Amygdala (tissue), 56 donors: ENCODE measurements around the gene DIPK1B.
"Not testable (repeated sequence)": the region's sequence is repeated elsewhere in the genome, so short reads cannot be mapped to it uniquely, and the experiment has no call there.

ENCODE experiments used
- DNase-seq, 56 donors: peaks; one replicate each; lab custom pipeline; 2025; lab: John Stamatoyannopoulos, UW

DIPK1B gene

DNA sequence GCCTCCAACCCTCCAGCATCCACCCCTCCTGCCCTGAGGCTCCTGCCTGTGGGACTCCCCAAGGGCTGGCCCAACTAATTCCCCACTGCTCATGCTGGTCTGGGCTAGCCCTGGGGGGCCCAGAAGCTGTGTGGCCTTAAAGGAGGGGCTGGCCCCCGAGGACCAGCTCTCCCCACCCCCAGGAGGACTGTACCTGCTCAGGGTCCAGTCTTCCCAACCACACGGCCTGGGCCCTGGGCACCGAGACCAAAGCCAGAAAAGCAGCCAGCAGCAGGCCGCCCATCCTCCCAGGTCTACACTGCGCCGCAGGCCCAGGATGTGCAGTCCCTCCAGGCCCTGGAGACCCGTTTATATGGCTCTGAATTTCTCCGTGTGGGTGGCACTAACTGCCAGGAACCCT, 35.8 kb downstream of the DIPK1B start, which contains the start of gene LCN6:
TSS of gene LCN6 (minus strand) at position 325 of the 400 bp plus-strand sequence. CDS start at position 283, 42 bp downstream.
- DNase-seq, result no peak

DNA sequence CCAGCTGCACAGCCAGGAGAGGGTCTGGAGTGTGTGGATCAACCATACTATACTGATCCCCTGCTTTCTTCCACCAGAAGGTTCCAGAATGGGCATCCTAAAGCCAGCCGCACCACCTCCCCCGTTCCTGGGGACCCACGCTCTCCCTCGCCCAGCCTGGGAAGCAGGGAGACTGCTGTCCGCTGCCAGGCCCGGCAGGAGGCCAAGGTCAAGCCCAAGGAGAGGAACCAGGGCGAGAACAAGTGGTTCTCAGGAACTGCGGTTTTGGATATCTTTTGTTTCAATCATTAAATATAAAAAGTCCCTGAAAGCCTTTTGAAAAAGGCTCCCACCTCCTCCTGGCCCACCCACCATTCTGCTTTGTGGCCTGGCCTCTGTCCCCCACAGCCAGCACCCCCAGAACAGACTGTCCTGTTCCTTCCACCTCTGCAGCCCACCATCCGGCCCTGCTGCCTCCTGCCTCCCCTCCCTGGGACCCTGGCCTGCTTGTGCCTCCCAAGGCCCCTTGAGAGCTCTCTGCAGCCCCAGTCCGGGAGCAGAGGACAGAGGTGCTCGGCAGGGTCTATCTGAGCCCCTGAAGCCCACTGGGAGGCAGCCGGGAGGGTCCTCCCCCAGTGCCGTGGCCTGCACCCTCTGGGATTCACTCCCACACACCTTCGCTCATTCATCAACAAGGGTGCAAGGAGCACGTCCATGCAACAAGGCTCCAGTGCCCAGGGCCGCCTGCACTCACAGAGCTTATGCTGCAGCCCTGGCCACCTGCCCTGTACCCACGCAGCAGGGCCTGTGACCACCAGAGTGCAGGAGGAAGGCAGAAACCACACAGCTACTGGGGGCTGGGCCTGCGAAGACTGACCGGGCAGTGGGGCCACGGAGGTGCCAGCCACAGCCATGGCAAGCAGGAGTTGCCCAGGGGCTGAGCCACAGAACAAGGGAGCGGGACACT, 36.6 kb downstream of the DIPK1B start:
- DNase-seq, result peak in 4 of 56 donors; percentile 20 to 35 (median 24)

DNA sequence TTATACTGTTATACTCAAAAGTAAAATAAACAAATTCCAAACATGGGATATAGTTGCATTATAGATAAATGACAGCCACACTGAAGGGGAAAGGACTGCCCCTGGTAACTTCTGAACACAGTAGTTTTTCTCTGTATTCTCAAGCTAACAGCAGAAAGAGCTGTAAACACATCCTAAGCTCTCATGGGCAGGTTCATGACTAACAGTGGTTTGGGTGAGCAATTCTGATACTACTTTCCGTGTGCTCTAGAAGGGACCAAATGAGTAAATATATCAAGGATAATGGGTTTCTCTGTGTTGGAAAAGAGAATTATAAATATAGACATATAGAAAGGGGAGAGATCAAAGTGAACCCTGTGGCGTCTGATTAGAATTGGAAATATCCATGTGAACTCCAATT, 38.2 kb downstream of the DIPK1B start:
- no peak for DNase-seq

DNA sequence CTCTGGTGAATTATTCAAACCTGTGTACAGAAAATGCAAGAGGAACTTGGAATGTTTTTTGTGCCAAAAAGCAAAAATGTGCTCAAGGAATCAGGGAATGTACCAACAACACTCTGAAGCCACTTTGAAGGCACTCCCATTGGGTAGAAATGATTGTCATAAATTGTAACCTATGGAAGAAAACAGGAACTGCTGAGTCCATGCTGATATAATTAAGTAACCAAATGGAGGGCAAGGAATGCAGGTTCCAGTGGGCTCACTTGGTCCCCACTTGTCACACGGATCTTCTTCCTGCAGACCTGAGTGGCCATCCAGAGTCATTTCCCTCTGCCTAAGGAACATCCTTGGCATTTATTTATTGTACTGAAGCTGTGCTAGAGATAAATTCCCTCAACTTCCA, 38.9 kb downstream of the DIPK1B start:
- no peak for DNase-seq

DNA sequence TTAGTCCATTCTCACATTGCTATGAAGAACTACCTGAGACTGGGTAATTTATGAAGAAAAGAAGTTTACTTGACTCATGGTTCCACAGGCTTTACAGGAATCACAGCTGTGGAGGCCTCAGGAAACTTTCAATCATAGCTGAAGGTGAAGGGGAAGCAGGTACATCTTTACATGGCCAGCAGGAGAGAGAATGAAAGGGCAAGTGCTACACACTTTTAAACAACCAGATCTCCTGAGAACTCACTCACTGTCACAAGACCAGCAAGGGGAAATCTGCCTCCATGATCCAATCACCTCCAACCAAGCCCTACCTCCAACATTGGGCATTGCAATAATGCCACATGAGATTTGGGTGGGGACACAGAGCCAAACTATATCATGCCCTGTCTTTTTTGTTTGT, 39.4 kb downstream of the DIPK1B start:
- no peak for DNase-seq

DNA sequence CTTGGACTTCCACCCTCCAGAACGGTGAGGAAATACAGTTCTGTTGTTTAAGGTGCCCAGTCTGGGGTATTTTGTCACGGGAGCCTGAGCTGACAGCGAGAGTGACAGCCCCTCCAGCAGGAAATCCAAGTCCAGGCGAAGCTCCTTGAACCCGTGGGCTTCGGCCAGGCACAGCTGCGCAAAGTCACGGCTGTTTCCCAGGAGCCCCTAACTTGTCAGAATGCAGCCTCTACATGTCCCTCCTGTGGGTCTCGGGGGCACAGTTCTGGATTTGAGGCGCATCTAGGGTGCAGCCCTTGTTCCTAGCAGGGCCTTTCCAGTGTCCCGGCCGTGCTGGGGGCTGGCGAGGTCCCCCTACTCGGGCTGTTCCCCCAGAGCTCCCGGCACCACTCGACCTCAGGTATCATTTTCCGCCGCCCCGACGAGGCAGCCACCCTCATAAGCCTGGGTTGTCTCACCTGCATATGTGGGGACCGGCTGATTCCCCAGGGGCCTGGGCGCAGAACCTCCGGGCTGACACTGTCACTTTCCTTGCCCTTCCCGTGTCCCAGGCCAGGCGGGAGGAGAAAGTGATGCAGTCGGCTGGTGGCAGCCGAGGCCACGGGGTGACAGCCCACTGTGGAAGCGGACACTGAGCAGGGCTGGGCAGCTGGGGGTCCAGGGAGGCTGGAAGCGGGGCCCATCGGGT, 41.1 kb downstream of the DIPK1B start:
- DNase-seq, result no peak

DNA sequence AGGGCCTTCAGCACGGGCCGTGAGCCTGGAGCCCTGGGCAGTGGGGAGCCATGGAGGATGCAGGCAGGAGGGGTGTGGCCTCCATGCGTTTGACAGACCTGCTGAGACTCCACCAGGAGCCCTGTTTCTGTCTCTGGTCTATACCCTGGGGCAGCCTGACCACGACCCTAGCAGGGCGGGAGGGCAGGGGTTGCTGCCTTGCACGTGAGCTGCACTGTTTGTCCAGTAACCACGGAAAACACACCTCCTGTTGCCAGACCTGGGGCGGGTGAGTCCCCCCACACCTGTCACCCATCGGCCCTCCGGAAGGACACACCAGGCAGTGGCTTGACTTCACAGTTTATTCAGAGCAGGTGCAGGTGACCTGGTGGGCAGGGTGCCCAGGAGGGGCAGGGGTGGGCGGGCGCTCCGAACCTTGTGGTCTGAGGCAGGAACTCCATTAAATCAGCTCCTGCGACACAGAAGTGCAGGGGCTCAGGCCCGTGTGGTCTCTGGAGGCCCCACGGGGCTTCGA, 41.7 kb downstream of the DIPK1B start:
- no peak for DNase-seq

DNA sequence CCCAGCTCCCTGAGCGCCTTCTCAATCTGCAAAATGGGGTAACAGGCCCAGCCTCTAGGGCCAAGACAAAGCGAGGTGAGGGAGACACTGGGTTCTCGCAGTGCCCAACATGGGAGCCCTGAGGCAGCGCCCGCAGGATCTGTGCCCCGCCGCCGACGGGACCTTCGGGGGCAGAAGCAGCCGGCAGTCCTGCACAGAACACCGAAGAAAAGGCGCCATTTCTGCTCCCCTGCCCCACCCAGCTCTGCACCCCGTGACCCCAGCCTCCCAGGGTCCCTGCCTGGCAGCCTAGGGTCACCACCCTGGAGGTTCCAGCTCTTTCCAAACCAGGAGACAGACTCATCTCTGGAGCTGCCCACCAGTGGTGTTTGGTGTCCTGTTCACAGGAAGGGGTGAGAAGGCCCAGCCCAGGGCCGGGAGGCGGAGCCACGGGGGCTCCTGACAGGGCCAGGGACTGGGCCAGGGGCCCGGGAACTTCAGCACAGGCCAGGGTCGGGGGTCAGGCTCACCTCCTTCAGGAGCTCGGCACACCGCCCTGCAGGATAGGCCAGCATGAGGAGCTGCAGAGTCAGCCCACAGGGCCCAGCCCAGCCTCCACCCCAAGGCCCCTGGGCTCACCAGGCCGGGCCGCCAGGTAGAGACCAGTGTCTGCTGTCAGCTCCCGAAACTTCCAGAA, 42.4 kb downstream of the DIPK1B start:
- no peak for DNase-seq

DNA sequence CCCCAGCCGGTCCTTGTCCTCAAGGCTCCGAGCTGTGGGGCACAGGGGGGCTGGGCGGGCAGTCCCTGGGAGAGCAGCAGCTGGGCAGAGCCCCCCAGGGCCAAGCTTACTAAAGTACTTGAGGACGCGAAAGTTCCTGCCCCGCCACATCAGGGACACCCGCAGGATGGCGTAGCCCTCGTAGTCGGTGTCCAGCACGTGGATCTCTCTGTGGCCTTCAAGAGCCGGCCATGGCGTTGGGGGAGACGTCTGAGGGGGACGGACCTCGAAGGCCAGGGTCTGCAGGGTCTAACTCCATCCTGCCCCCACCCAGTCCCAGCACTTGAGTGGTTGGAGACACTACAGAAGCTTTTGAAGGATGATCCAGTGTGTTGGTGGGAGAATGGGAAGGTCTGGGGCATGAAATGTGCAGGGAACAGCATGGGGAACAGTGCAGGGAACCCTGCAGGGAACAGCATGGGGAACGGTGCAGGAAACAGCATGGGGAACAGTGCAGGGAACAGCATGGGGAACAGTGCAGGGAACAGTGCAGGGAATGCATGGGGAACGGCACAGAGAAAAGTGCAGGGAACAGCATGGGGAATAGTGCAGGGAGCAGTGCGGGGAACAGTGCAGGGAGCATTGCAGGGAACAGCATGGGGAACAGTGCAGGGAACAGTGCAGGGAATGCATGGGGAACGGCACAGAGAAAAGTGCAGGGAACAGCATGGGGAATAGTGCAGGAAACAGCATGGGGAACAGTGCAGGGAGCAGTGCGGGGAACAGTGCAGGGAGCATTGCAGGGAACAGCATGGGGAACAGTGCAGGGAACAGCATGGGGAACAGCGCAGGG, 43.1 kb downstream of the DIPK1B start:
- DNase-seq, result not testable (repeated sequence)

DNA sequence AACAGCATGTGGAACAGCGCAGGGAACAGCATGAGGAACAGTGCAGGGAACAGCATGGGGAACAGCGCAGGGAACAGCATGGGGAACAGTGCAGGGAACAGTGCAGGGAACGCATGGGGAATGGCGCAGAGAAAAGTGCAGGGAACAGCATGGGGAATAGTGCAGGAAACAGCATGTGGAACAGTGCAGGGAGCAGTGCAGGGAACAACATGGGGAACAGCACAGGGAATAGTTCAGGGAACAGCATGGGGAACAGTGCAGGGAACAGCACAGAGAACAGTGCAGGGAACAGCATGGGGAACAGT, 43.7 kb downstream of the DIPK1B start:
- no peak for DNase-seq

DNA sequence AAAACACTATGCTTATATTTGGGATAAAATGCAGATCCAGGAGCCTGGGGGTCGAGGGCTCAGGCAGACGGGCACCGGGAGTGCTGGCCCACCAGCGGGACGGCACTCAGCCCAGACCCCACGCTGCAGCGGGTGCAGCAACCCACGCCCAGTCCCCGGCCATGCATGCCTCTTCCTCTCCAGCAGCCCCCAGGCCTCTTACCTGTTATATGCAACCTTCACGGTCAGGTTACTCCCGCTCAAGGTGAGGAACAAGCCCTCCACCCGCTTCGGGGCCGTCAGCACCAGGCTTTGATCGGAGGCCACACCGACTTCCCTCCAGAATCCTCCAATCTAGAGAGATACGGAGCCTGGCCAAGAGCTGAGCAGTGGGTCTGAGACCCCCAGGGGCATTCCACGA, 44.5 kb downstream of the DIPK1B start:
- no peak for DNase-seq

DNA sequence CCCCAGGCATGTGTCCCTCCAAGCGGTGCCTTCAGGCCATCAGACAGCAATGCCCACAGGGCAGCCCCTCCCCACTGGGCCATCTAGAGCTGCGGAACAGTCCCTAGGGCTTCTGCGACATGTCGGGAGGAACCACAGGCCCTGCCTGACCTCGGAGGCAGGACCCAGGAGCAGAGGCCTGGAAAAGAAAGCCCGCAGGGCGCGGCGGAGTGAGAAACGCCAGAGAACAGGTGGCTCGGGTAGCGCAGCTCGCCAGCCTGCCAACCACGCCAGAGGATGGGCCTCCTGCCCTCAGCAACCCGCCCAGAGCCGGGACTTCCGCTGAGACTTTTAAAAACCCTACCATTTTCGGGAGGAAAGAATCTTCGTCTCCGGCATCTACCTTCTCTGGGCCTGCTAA, 45.0 kb downstream of the DIPK1B start:
- no peak for DNase-seq

DNA sequence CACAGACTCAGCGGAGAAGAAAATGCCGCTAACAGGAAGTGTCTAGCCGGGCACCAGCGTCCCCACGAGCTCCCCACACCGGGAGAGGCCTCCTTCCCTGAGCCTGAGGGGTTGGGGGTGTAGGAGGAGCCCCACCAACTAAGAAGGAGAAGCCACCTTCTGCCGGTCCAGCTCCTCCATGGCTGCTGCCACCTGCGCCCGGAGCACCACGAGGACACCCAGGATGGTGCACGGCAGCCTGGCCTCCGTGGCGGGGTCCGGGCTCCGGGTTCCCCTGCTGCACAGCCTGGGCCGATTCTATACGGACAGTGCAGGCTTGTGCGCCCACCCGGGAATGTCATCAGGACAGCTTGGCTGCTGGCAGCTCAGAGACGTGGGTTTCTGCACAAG, 45.4 kb downstream of the DIPK1B start:
- no peak for DNase-seq

DNA sequence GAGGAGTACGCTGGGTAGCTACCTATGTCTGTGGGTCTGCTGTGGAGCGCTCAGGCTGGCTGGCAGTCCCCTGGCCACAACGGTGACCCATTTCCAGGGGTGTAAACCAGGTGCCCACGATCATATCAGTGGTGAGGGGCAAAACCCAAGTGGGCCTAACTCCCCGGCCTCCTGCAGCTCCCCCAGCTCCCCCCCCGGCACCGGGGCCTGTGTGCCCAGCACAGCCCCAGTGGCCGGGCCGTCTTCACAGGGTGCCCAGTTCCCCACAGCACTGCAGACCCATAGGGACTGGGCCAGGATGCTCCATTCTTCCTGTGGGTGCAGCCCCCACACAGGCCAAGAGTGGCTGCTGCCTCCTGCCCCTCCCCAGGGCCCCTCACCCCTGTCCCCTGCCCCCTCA, 46.6 kb downstream of the DIPK1B start:
- DNase-seq, result no peak

DNA sequence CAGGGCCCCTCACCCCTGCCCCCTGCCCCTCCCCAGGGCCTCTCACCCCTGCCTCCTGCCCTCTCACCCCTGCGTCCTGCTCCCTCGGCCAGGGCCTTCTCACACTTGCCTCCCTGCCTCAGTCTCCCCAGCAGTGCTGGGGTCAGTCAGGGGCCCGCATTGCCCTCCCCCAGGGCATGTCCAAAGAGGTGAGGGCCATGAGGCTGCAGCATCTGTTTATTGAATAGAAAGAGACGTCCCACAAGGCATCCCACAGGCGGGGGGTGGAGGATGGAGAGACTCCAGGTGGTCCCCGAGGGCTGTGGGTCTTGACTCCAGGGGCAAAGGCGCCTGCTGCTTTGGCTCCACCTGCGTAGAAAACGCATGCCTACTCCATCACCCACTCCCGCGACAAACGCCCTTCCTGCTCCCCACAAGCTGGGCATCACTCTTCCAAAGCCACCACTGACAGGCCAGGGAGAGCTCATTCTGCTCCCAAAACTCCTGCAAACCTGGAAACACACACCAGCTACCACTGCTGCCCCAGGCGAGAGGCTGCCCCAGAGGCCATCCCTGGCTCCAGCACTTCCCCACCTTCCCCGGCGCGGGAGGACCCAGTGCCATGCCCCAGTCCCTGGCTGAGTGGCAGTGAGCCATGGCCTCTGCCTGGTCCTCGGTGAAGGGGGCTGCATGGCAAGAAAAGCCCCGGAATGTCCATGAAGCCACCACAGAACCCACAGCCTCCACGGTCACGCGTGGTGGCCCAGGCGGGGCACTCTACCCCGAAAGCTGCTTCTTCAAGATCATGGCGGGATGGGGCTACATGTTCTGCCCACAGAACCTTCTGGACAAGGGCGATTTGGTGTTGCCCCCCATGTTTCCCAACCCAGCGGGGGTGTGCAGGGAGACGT, 47.3 kb downstream of the DIPK1B start:
- no peak for DNase-seq

DNA sequence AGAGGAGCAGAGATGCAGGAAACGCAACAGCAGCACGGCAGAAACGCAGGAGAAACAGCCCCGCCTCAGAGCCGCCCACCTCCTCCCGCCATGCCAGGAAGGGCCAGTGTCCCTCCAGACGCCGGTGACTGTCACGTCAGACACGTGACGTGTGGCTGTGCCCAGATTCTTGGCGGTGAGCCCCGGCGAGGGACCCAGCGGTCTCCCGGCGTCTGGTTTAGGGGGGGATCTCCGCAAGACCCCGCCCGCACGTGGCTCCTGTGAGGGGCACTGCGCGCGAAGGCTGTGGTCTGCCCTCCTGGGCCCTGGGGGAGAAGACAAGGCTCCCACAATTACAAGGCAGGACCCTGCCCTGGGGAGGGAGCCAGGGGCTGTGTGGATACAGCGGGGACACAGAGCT, 48.1 kb downstream of the DIPK1B start:
- DNase-seq, result no peak

DNA sequence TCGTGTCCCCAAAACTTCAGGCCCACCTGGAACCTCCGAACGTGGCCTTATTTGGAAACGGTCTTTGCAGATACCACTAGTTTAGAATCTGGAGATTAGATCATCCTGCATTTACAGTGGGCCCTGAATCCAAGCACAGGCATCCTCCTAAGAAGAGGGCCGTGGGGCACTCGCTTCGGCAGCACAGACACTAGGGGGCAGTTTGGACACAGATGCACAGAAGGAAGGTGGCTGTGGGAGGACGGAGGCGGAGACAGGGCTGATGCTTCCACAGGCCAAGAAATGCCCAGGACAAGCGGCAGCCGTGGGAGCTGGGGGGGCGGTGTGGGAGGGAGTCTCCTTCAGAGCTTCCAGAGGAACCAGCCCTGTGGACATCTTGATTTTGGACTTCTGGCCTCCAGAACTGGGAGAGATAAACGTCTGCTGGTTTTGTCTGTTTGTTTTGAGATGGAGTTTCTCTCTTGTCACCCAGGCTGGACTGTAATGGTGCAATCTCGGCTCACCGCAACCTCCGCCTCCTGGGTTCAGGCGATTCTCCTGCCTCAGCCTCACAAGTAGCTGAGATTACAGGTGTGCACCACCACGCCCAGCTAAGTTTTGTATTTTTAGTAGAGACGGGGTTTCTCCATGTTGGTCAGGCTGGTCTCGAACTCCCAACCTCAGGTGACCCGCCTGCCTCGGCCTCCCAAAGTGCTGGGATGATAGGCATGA, 48.6 kb downstream of the DIPK1B start:
- DNase-seq, result peak in 36 of 56 donors; percentile 9 to 63 (median 32)

DNA sequence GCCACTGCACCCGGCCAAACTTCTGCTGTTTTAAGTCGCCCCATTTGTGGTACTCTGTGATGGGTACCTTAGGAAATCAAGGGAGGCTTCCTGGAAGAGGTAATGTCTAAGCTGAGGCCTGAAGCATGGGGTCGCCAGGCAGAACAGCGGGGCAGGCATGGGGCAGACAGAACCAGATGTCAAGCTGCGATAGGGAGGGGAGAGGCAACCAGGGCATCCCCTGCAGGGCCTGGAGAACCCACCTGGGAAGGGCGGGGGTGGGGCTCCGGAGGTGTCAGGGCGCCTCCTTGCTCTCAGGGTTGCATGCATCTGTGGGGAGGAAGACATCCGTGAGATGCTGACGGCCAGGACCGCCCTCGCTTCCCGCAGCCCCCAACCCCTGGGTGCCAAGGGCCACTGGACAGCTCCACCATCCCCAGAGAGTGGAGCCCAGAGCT, 49.2 kb downstream of the DIPK1B start:
- DNase-seq, result no peak
